NT2/D1 (cell line): ENCODE measurements around the gene KRT80.

Experiments
- SUZ12 ChIP-seq: IDR thresholded peaks from 2 replicates; pipeline ENCODE4 v1.6.1; 2011; ENCODE audit not compliant: insufficient read length, insufficient read depth; ENCODE audit errors: extremely low read depth
- YY1 ChIP-seq: IDR thresholded peaks from 2 replicates; pipeline ENCODE4 v1.6.1; 2011; ENCODE audit not compliant: insufficient read length, insufficient read depth
- ZNF274 ChIP-seq: IDR thresholded peaks from 2 replicates; pipeline ENCODE4 v1.6.1; 2011; ENCODE audit warnings: mild to moderate bottlenecking, low read depth, low read length

GRCh38 chr12:52187206-52187605 lies 4.6 kb downstream of the KRT80 start:
- TF ChIP-seq ZNF274, result no peak
- no peak for TF ChIP-seq YY1
- TF ChIP-seq SUZ12, result no peak
